HEK293 (cell line): ENCODE data around the gene THEM4.

Source experiments
- GLI2 ChIP-seq: fragments of 450-650 bp; formaldehyde crosslinking; IDR thresholded peaks from 2 replicates; pipeline ENCODE4; 2017; ENCODE audit warnings: missing biosample characterization, missing genetic modification characterization, low read depth, borderline replicate concordance
- YY1 ChIP-seq: fragments of 450-650 bp; formaldehyde crosslinking; IDR thresholded peaks from 2 replicates; pipeline ENCODE4 v1.5.1; 2018; ENCODE audit warnings: missing biosample characterization, missing genetic modification characterization
- ZNF175 ChIP-seq: fragments of 450-650 bp; formaldehyde crosslinking; IDR thresholded peaks from 2 replicates; pipeline ENCODE4 v1.5.1; 2016; ENCODE audit warnings: missing biosample characterization, missing genetic modification characterization
- ZNF324 ChIP-seq: fragments of 450-650 bp; formaldehyde crosslinking; IDR thresholded peaks from 2 replicates; pipeline ENCODE4 v1.5.1; 2016; ENCODE audit warnings: missing biosample characterization, missing genetic modification characterization
- ZNF501 ChIP-seq: fragments of 450-650 bp; formaldehyde crosslinking; IDR thresholded peaks from 2 replicates; pipeline ENCODE4 v1.5.1; 2016; ENCODE audit warnings: missing biosample characterization, missing genetic modification characterization
- ZNF629 ChIP-seq: fragments of 450-650 bp; formaldehyde crosslinking; IDR thresholded peaks from 2 replicates; pipeline ENCODE4 v1.5.1; 2017; ENCODE audit warnings: missing biosample characterization, missing genetic modification characterization
- TF ChIP-seq, protein P1 (sequence below): fragments of 450-650 bp; formaldehyde crosslinking; IDR thresholded peaks from 2 replicates; pipeline ENCODE4 v1.5.1; 2016; ENCODE audit warnings: missing biosample characterization, missing genetic modification characterization
- TF ChIP-seq, protein P2 (sequence below): fragments of 450-650 bp; formaldehyde crosslinking; IDR thresholded peaks from 2 replicates; pipeline ENCODE4 v1.5.1; 2016; ENCODE audit warnings: missing biosample characterization, missing genetic modification characterization
- TF ChIP-seq, protein P3 (sequence below): fragments of 450-650 bp; formaldehyde crosslinking; IDR thresholded peaks from 2 replicates; pipeline ENCODE4 v1.5.1; 2016; ENCODE audit warnings: missing biosample characterization, missing genetic modification characterization
- TF ChIP-seq, protein P4 (sequence below): fragments of 450-650 bp; formaldehyde crosslinking; IDR thresholded peaks from 2 replicates; pipeline ENCODE4 v1.5.1; 2016; ENCODE audit warnings: missing biosample characterization, missing genetic modification characterization

DNA sequence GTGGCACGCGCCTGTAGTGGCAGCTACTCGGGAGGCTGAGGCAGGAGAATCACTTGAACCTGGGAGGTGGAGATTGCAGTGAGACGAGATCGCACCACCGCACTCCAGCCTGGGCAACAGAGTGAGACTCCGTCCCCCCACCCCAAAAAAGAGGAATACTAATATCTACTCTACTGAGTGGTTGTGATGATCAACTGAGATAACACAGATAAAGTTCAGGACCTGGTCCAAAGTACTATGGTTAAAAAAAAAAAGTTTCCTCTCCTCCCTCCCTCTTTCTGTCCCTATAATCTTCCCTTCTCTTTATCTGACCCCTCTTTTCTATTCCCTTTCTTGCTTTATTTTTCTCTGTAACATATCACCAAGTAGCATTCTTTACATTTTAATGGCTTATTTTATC lies 73.7 kb downstream of the THEM4 start:
- TF ChIP-seq, protein P1, sequence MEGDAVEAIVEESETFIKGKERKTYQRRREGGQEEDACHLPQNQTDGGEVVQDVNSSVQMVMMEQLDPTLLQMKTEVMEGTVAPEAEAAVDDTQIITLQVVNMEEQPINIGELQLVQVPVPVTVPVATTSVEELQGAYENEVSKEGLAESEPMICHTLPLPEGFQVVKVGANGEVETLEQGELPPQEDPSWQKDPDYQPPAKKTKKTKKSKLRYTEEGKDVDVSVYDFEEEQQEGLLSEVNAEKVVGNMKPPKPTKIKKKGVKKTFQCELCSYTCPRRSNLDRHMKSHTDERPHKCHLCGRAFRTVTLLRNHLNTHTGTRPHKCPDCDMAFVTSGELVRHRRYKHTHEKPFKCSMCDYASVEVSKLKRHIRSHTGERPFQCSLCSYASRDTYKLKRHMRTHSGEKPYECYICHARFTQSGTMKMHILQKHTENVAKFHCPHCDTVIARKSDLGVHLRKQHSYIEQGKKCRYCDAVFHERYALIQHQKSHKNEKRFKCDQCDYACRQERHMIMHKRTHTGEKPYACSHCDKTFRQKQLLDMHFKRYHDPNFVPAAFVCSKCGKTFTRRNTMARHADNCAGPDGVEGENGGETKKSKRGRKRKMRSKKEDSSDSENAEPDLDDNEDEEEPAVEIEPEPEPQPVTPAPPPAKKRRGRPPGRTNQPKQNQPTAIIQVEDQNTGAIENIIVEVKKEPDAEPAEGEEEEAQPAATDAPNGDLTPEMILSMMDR (tag by site-specific recombination): no peak
- TF ChIP-seq ZNF324 (tag by site-specific recombination) (no peak), ZNF175 (tag by site-specific recombination) (no peak), YY1 (tag by site-specific recombination) (no peak), ZNF501 (tag by site-specific recombination) (no peak), GLI2 (tag by site-specific recombination) (no peak), ZNF629 (no peak)
- TF ChIP-seq, protein P2, sequence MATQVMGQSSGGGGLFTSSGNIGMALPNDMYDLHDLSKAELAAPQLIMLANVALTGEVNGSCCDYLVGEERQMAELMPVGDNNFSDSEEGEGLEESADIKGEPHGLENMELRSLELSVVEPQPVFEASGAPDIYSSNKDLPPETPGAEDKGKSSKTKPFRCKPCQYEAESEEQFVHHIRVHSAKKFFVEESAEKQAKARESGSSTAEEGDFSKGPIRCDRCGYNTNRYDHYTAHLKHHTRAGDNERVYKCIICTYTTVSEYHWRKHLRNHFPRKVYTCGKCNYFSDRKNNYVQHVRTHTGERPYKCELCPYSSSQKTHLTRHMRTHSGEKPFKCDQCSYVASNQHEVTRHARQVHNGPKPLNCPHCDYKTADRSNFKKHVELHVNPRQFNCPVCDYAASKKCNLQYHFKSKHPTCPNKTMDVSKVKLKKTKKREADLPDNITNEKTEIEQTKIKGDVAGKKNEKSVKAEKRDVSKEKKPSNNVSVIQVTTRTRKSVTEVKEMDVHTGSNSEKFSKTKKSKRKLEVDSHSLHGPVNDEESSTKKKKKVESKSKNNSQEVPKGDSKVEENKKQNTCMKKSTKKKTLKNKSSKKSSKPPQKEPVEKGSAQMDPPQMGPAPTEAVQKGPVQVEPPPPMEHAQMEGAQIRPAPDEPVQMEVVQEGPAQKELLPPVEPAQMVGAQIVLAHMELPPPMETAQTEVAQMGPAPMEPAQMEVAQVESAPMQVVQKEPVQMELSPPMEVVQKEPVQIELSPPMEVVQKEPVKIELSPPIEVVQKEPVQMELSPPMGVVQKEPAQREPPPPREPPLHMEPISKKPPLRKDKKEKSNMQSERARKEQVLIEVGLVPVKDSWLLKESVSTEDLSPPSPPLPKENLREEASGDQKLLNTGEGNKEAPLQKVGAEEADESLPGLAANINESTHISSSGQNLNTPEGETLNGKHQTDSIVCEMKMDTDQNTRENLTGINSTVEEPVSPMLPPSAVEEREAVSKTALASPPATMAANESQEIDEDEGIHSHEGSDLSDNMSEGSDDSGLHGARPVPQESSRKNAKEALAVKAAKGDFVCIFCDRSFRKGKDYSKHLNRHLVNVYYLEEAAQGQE (tag by site-specific recombination): no peak
- TF ChIP-seq, protein P3, sequence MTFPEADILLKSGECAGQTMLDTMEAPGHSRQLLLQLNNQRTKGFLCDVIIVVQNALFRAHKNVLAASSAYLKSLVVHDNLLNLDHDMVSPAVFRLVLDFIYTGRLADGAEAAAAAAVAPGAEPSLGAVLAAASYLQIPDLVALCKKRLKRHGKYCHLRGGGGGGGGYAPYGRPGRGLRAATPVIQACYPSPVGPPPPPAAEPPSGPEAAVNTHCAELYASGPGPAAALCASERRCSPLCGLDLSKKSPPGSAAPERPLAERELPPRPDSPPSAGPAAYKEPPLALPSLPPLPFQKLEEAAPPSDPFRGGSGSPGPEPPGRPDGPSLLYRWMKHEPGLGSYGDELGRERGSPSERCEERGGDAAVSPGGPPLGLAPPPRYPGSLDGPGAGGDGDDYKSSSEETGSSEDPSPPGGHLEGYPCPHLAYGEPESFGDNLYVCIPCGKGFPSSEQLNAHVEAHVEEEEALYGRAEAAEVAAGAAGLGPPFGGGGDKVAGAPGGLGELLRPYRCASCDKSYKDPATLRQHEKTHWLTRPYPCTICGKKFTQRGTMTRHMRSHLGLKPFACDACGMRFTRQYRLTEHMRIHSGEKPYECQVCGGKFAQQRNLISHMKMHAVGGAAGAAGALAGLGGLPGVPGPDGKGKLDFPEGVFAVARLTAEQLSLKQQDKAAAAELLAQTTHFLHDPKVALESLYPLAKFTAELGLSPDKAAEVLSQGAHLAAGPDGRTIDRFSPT (tag by site-specific recombination): no peak
- TF ChIP-seq, protein P4, sequence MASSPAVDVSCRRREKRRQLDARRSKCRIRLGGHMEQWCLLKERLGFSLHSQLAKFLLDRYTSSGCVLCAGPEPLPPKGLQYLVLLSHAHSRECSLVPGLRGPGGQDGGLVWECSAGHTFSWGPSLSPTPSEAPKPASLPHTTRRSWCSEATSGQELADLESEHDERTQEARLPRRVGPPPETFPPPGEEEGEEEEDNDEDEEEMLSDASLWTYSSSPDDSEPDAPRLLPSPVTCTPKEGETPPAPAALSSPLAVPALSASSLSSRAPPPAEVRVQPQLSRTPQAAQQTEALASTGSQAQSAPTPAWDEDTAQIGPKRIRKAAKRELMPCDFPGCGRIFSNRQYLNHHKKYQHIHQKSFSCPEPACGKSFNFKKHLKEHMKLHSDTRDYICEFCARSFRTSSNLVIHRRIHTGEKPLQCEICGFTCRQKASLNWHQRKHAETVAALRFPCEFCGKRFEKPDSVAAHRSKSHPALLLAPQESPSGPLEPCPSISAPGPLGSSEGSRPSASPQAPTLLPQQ (tag by site-specific recombination): no peak
